Heart left ventricle (tissue), 16 donors: ENCODE results near the gene TMTC3. TPM values are rescaled to one million over a fixed set of nuclear protein-coding genes. Genes with fewer than 3 reads are reported as not detected.

Experiments used
- ATAC-seq, 4 donors: fragments of 200-7000 bp; cut with Tn5 transposase; one replicate each; pipeline ENCODE4 v1.9.1; 2020 to 2022; ENCODE audit warnings: moderate library complexity in 4 of 4, mild to moderate bottlenecking in 3 of 4, moderate number of reproducible peaks in 1 of 4
- DNase-seq, 5 donors: peaks; one replicate each; pipeline ENCODE4 v3.0.0-alpha.2; 2020
- H3K27ac ChIP-seq, 12 donors: fragments of 200-600 bp; sonication (generic) in 4 of 12; one replicate each; pipeline versions ENCODE4 v1.5.0 to v1.8.0; 2016 to 2022; ENCODE audit warnings: mild to moderate bottlenecking in 2 of 12
- H3K27me3 ChIP-seq, 9 donors: fragments of 200-600 bp; sonication (generic) in 2 of 9; one replicate each; pipeline versions ENCODE4 v1.5.1 to v1.8.0; 2016 to 2022; ENCODE audit warnings: mild to moderate bottlenecking in 3 of 9
- H3K36me3 ChIP-seq, 9 donors: fragments of 200-600 bp; sonication (generic) in 2 of 9; one replicate each; pipeline versions ENCODE4 v1.5.0 to v1.8.0; 2018 to 2022; ENCODE audit warnings: mild to moderate bottlenecking in 2 of 9
- H3K4me1 ChIP-seq, 12 donors: fragments of 200-600 bp; sonication (generic) in 4 of 12; one replicate each; pipeline versions ENCODE4 v1.5.0 to v1.8.0; 2016 to 2022; ENCODE audit warnings: mild to moderate bottlenecking in 3 of 12
- H3K4me3 ChIP-seq, 12 donors: fragments of 200-600 bp; sonication (generic) in 4 of 12; one replicate each; pipeline versions ENCODE4 v1.5.0 to v1.8.0; 2017 to 2022; ENCODE audit warnings: mild to moderate bottlenecking in 9 of 12, moderate library complexity in 4 of 12
- H3K9me3 ChIP-seq, 12 donors: fragments of 200-600 bp; sonication (generic) in 4 of 12; one replicate each; pipeline versions ENCODE4 v1.5.0 to v1.8.0; 2016 to 2022; ENCODE audit warnings: mild to moderate bottlenecking in 1 of 12
- CTCF ChIP-seq, 12 donors: fragments of 200-600 bp; sonication (generic) in 4 of 12; IDR thresholded peaks; one replicate each; pipeline versions ENCODE4 v1.5.0 to v1.8.0; 2018 to 2022; ENCODE audit warnings: antibody characterized with exemption in 12 of 12, mild to moderate bottlenecking in 5 of 12
- POLR2A ChIP-seq, 2 donors: fragments of 450-650 bp; IDR thresholded peaks; one replicate each; pipeline ENCODE4 v1.6.1; 2017; ENCODE audit warnings: antibody characterized with exemption in 2 of 2, mild to moderate bottlenecking in 2 of 2, moderate library complexity in 2 of 2
- WGBS, 4 donors: extraction: QIAGEN DNeasy Blood & Tissue Kit in 2 of 4; methylation state at CpG; one replicate each; pipeline versions ENCODE4 v1.1.5 to v1.1.7; 2013 to 2018; 5-methylcytosine and 5-hydroxymethylcytosine counted together
- intact Hi-C, 10 donors: fragments of 100-400 bp; cut with DNase I; formaldehyde crosslinking; loops; one replicate each; pipeline versions ENCODE4 v1.11.1 to v1.14.2; 2022
- polyA plus RNA-seq, 2 donors: library from polyadenylated mRNA; stranded (reverse); fragments of 200-250 nt; gene quantifications; one replicate each; pipeline ENCODE4 v1.2.3, GENCODE V29; 2013
- total RNA-seq, 9 donors: library from RNA; depleted of rRNA in 2 of 9; stranded (reverse); fragments of >200 nt in 2 of 9; fragmentation: NEBNext Ultra II Directional in 3 of 9; extraction: Animal tissue kit (Norgen Biotek cat#: 25700) in 3 of 9; gene quantifications; one replicate each; pipeline versions ENCODE4 v1.1.0 to v1.2.4, GENCODE V29; 2016 to 2023
- donor health status: ischemic (EF 13 %, LVEDD 7.1; RV severe dilation, severe dysfunction).
- donor health status: healthy with polysubstance abuse.
- donor health status: DM: no; HTN: yes; CAD: no.
- donor health status: DM: no; HTN: no; CAD: no.
- donor health status: ischemic (EF 25% LVEDD 6.9; RV normal size, moderate dysfunction).
- donor health status: ischemic (EF 25% LVEDD 5.7; RV mildly dilated, moderate dysfunction).
- donor health status: healthy.
- donor health status: DM: yes; HTN: yes; CAD: no.
- donor health status: ischemic (EF 35%, LVEDD 5.7; RV mildly dilated, moderate dysfunction).
- donor health status: nonischemic (EF 11% LVEDD 7.7; RV severe dilation, severe dysfunction).
- donor health status: DM: yes; HTN: yes; CAD: no.
- donor health status: PGD.
- donor health status: ischemic (EF 29% LVEDD 5.4; RV normal size, mild dysfunction).
- donor health status: nonischemic (EF 23%, LVEDD 6.1; RV moderate dilation, normal function).

TMTC3 gene
- total and polyA plus RNA-seq, 11 donors, result 1.2 to 13.8 (median 8.3) TPM

- H3K4me3 ChIP-seq, result no peak overlapping the region
- H3K27ac ChIP-seq, result no peak overlapping the region
- H3K36me3 ChIP-seq, result peaks cover 0 to 96% (median 75%) of the 10 kb centered on the region in 9 donors
- intact Hi-C loops, result no loop called here
- H3K9me3 ChIP-seq, result no peaks in the 10 kb centered on the region
- DNase-seq (no peak), ATAC-seq (no peak)
- TF ChIP-seq CTCF (IDR thresholded peaks at IDR 0.05) (no peak), POLR2A (IDR thresholded peaks at IDR 0.05) (no peak)
- H3K27me3 ChIP-seq, result no peaks in the 10 kb centered on the region
- H3K4me1 ChIP-seq, result peaks cover 0 to 3% (median 0%) of the 10 kb centered on the region in 12 donors
- 96 to 99% (median 98%) methylated on average over 3 of the region's 3 CpGs for WGBS, 4 donors
These were observed 33.4 kb downstream of the TMTC3 start for GRCh38 chr12:88175544-88175943.

DNA sequence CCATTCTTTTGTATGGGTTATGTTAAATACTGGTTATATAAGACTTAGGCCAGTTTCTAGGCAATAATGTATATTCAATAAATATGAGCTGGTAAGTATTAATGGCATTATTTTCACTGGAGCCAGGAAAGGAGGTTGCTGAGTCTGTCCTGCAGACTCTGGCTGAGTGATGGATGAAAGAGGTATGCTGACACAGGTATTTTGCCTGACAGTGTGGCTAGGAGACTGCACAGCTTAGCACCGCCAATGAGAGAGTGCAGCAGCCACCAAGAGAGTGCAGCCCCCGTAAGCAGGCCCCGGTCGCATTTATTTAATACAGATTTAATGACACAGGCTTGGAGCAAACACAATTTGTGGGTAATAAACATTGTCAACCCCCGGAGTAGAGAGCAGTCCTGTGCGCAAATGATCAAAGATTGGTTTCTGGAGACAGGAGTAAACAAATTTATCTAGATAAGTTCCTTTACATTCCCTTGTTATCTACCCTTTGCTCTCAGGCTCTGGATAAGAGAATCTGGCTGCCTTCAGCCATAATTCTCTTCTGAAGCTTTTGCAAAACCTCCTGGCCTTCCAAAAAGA is 37.4 kb downstream of the TMTC3 start:
- TF ChIP-seq CTCF (IDR thresholded peaks at IDR 0.05) (no peak), POLR2A (IDR thresholded peaks at IDR 0.05) (no peak)
- DNase-seq, result no peak
- H3K27ac ChIP-seq, result no peak overlapping the region
- no peak for ATAC-seq
- no peaks in the 10 kb centered on the region for H3K4me1 ChIP-seq
- intact Hi-C loops, result no loop called here
- 90 to 95% (median 92%) methylated on average over 6 of the region's 6 CpGs for WGBS, 4 donors
- no peaks in the 10 kb centered on the region for H3K27me3 ChIP-seq
- no peak overlapping the region for H3K4me3 ChIP-seq
- peaks cover 0 to 5% (median 0%) of the 10 kb centered on the region in 12 donors for H3K9me3 ChIP-seq
- peaks cover 0 to 83% (median 63%) of the 10 kb centered on the region in 9 donors for H3K36me3 ChIP-seq

DNA sequence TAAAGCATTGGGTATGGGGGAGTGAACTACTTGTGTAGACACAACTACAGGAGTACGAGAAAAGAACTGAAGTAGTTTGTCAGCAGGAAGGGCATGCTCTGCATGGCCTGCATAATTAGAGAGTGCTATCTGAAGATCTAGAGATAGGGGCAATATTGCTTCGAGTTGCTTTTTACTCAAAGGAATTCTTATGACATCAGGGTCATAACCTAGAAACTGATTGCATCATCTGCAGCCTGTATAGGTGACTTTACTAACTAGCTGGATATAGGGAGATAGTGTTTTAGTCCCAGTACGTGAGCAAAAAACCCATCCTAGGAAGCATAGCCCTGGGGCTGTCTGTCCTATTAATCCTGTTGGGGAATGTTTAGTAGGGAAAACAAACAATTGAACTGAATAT is 39.8 kb downstream of the TMTC3 start:
- no peak for TF ChIP-seq CTCF (IDR thresholded peaks at IDR 0.05)
- no peak for TF ChIP-seq POLR2A (IDR thresholded peaks at IDR 0.05)
- H3K27me3 ChIP-seq, result no peaks in the 10 kb centered on the region
- WGBS, 4 donors, result 80 to 90% (median 85%) methylated on average over 3 of the region's 3 CpGs
- no peak for DNase-seq
- peaks cover 0 to 12% (median 0%) of the 10 kb centered on the region in 12 donors for H3K9me3 ChIP-seq
- intact Hi-C loops, result no loop called here
- H3K27ac ChIP-seq, result no peak overlapping the region
- peaks cover 0 to 61% (median 49%) of the 10 kb centered on the region in 9 donors for H3K36me3 ChIP-seq
- no peak for ATAC-seq
- H3K4me1 ChIP-seq, result no peaks in the 10 kb centered on the region
- H3K4me3 ChIP-seq, result no peak overlapping the region

DNA sequence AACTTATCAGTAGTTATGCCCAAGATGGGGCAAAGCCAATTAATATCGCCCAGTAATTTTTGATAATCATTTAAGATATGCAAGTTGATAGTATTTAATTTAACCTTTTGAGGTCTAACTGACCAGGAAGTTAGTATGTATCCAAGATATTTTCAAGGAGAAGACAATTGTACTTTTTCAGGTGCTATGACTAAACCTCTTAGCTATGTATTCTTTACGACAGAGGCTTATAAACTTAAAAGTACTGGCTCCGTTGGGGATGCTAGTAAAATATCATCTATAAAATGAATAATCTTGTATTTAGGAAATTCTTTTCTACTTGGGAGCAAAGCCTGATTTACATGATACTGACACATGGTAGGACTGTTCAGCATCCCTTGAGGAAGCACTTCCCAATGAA is 40.3 kb downstream of the TMTC3 start:
- ATAC-seq, result no peak
- 95 to 97% (median 96%) methylated on average over 3 of the region's 3 CpGs for WGBS, 4 donors

More for the DNA sequence above, 40.3 kb downstream of the TMTC3 start:
- intact Hi-C loops, result no loop called here
- Histone ChIP-seq H3K36me3 (peaks cover 0 to 61% (median 47%) of the 10 kb centered on the region in 9 donors), H3K27me3 (no peaks in the 10 kb centered on the region), H3K9me3 (peaks cover 0 to 12% (median 0%) of the 10 kb centered on the region in 12 donors), H3K4me3 (no peak overlapping the region), H3K27ac (no peak overlapping the region), H3K4me1 (no peaks in the 10 kb centered on the region)
- TF ChIP-seq CTCF (IDR thresholded peaks at IDR 0.05) (no peak), POLR2A (IDR thresholded peaks at IDR 0.05) (no peak)
- no peak for DNase-seq
